WI38 (cell line): ENCODE measurements around the gene SPATA6L.
A peak's percentile ranks its signal among the peaks of the same experiment; 100 is the strongest.
"Not testable (repeated sequence)": the region's sequence is repeated elsewhere in the genome, so short reads cannot be mapped to it uniquely, and the experiment has no call there.

Experiments used
- H3K4me3 ChIP-seq: 2 replicates; pipeline ENCODE4 v1.5.1; 2011; ENCODE audit warnings: low read depth, mild to moderate bottlenecking, control low read depth, low read length
- CTCF ChIP-seq: IDR thresholded peaks from 2 replicates; pipeline ENCODE4 v1.5.1; 2012; ENCODE audit warnings: low read depth, mild to moderate bottlenecking, control low read depth, low read length

The SPATA6L gene

GRCh38 chr9:4657426-4658159, 8.7 kb downstream of the SPATA6L start:
- H3K4me3 ChIP-seq = no peak overlapping the region
- no peak for TF ChIP-seq CTCF

GRCh38 chr9:4656621-4657020, 9.7 kb downstream of the SPATA6L start:
- no peak overlapping the region for H3K4me3 ChIP-seq
- no peak for TF ChIP-seq CTCF

GRCh38 chr9:4656196-4656595, 10.1 kb downstream of the SPATA6L start:
- H3K4me3 ChIP-seq = not testable (repeated sequence)

GRCh38 chr9:4654538-4654937, 11.7 kb downstream of the SPATA6L start:
- no peak for TF ChIP-seq CTCF
- no peak overlapping the region for H3K4me3 ChIP-seq

- TF ChIP-seq CTCF = no peak
- no peak overlapping the region for H3K4me3 ChIP-seq
These were observed 12.2 kb downstream of the SPATA6L start for GRCh38 chr9:4654084-4654483.

GRCh38 chr9:4642351-4642750, 23.9 kb downstream of the SPATA6L start:
- H3K4me3 ChIP-seq = no peak overlapping the region
- TF ChIP-seq CTCF = no peak

GRCh38 chr9:4640027-4640426, 26.3 kb downstream of the SPATA6L start:
- TF ChIP-seq CTCF = peak; percentile 22; the same call in 1 of the 2 replicates
- H3K4me3 ChIP-seq = no peak overlapping the region

GRCh38 chr9:4639420-4639819, 26.9 kb downstream of the SPATA6L start:
- no peak overlapping the region for H3K4me3 ChIP-seq
- TF ChIP-seq CTCF = no peak
